Effector CD8-positive, alpha-beta T cell (primary cell): ENCODE data around the gene LINGO4.

ENCODE experiments used
- DNase-seq: peaks from one replicate; lab custom pipeline; 2025; lab: John Stamatoyannopoulos, UW

Gene LINGO4

GRCh38 chr1:151833172-151833900 lies 28.1 kb upstream of the LINGO4 start:
- DNase-seq = no peak

GRCh38 chr1:151832318-151832980 lies 27.2 kb upstream of the LINGO4 start:
- DNase-seq = no peak

GRCh38 chr1:151831605-151832004 lies 26.4 kb upstream of the LINGO4 start, which contains the start of gene RORC:
Gene RORC (minus strand): TSS chr1:151831802. CDS start chr1:151831764, 38 bp downstream.
- DNase-seq = no peak

GRCh38 chr1:151831256-151831591 lies 26.0 kb upstream of the LINGO4 start:
- no peak for DNase-seq

GRCh38 chr1:151830055-151830454 lies 24.8 kb upstream of the LINGO4 start:
- no peak for DNase-seq

- DNase-seq = no peak
Observed at GRCh38 chr1:151829352-151830046, 24.3 kb upstream of the LINGO4 start.

- DNase-seq = no peak
Observed at GRCh38 chr1:151828921-151829320, 23.7 kb upstream of the LINGO4 start.

- DNase-seq = no peak
Observed at GRCh38 chr1:151827853-151828252, 22.6 kb upstream of the LINGO4 start.

GRCh38 chr1:151825751-151826660 lies 20.8 kb upstream of the LINGO4 start:
- DNase-seq = no peak

GRCh38 chr1:151825204-151825603 lies 20.0 kb upstream of the LINGO4 start:
- no peak for DNase-seq

- DNase-seq = no peak
Observed at GRCh38 chr1:151823175-151823574, 18.0 kb upstream of the LINGO4 start.

GRCh38 chr1:151822404-151822803 lies 17.2 kb upstream of the LINGO4 start:
- DNase-seq = no peak

- no peak for DNase-seq
Observed at GRCh38 chr1:151820940-151821339, 15.7 kb upstream of the LINGO4 start.

GRCh38 chr1:151819976-151820623 lies 14.9 kb upstream of the LINGO4 start:
- no peak for DNase-seq

- DNase-seq = no peak
Observed at GRCh38 chr1:151819227-151819835, 14.1 kb upstream of the LINGO4 start.

- no peak for DNase-seq
Observed at GRCh38 chr1:151817353-151817730, 12.1 kb upstream of the LINGO4 start.

- DNase-seq = no peak
Observed at GRCh38 chr1:151816548-151817352, 11.5 kb upstream of the LINGO4 start.

GRCh38 chr1:151815716-151816327 lies 10.6 kb upstream of the LINGO4 start:
- DNase-seq = no peak

GRCh38 chr1:151814971-151815545 lies 9.8 kb upstream of the LINGO4 start:
- DNase-seq = no peak
